ENCODE measurements around the gene PTPRR.

PTPRR gene

DNA sequence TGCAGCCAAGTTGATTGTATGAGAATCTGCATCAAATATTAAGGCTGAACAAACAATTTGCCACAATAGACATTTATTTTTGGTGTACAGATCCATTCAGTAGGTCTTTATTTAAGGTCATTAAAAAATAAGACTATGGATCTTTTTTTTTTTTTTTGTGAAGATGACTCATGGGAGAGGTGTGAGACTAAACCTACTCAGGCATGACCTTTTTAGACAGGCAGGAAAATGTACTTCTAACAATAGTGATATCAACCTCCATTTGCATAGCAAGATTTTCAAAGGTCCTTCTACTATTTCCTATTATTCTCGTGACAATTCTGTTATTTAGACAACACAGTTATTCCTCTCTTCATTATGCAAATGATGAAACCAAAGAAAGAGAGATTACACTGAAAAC lies 39.9 kb upstream of the PTPRR start:
- no peak for TF ChIP-seq CTCF (IDR thresholded peaks at IDR 0.05; ENCODE audit: control insufficient read depth, insufficient read depth, low read depth, low read length, missing control alignments)
- DNase-seq (ENCODE audit: low read depth), result no peak
- no peak overlapping the region for H3K4me3 ChIP-seq (ENCODE audit: control insufficient read depth, low read depth, low read length)

DNA sequence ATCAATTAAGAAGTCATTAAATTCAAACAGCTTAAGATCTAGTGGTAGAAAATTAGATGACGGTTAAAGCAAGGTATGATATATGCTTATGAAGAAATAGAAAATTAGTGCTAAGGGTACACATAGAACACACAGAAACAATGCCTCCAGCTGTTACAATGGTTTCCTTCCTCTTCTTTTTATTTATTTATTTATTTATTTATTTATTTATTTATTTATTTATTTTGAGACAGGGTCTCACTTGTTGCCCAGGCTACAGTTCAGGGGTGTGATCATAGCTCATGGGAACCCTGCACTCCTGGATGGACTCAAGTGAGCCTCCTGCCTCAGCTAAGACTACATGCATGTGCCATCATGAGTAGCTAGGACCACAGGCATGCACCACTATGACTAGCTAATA lies 34.9 kb upstream of the PTPRR start:
- DNase-seq (ENCODE audit: low read depth), result no peak
- no peak for TF ChIP-seq CTCF (IDR thresholded peaks at IDR 0.05; ENCODE audit: control insufficient read depth, insufficient read depth, low read depth, low read length, missing control alignments)
- no peak overlapping the region for H3K4me3 ChIP-seq (ENCODE audit: control insufficient read depth, low read depth, low read length)

DNA sequence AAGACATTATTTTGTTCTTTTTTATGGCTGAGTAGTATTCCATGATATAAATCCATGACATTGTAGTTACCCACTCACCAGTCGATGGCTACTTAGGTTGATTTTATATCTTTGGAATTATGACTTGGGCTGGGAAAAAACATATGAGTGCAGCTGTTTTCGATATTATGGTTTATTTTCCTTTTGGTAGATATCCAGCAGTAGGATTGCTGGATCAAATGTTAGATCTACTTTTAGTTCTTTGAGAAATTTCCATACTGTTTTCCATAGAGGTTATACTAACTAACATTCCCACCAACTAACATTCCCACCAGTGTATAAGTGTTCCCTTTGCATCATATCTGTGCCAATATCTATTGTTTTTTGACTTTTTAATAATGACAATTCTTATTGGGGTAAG lies 29.9 kb upstream of the PTPRR start:
- no peak for TF ChIP-seq CTCF (IDR thresholded peaks at IDR 0.05; ENCODE audit: control insufficient read depth, insufficient read depth, low read depth, low read length, missing control alignments)
- no peak for DNase-seq (ENCODE audit: low read depth)

DNA sequence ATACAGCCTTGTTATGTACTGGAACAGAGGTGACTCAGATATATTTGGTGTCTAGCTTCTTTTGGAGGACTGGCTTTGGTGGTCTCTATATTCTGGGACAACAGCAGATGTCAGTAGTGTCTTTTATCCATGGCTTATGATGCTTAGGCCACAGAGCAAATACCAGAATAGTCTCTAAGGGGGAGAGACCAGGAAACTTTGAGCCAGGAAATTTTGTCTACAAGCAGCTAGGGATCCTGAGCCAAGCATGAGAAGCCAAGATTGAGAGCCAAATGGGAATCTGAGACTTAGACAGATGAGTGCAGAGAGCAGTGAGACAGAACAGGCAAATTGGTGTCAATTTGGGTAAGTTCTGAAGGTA lies 28.4 kb upstream of the PTPRR start:
- no peak overlapping the region for H3K4me3 ChIP-seq (ENCODE audit: control insufficient read depth, low read depth, low read length)
- TF ChIP-seq CTCF (IDR thresholded peaks at IDR 0.05; ENCODE audit: control insufficient read depth, insufficient read depth, low read depth, low read length, missing control alignments), result no peak
- DNase-seq (ENCODE audit: low read depth), result no peak

More for the DNA sequence above, 29.9 kb upstream of the PTPRR start:
- no peak overlapping the region for H3K4me3 ChIP-seq (ENCODE audit: control insufficient read depth, low read depth, low read length)

DNA sequence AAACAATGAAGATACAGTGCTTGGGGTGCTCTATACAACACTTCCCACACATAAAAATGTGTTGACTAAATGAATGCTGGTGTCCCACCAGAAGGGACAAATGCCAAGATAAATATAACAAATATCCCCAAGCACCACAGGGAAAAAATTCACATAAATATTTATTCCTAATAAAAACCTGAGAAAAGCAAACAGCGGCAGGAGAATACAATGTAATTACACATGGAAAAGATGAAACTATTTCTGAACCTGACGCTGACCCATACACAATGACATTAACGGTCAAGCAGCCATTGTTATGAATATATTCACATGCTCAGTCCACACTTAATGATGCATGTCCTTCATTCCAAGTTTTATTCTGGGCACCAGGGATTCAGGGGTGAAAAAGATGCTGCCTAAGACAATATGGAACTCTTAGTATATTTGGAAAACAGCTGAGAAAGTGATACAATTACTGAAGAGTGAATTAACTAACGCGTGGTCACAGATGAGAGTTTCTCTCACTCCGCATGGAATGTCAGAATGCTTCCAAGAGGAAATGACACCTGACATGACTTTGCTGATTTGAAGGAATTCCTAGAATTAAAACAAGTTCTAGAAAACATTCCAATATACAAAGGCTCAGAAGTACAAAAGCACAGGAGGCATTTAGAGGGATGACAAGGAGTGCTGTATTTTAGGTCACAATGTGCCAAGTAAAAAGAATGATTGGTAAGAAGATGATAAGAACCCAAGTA lies 27.9 kb upstream of the PTPRR start:
- TF ChIP-seq CTCF (IDR thresholded peaks at IDR 0.05; ENCODE audit: control insufficient read depth, insufficient read depth, low read depth, low read length, missing control alignments), result no peak
- DNase-seq (ENCODE audit: low read depth), result no peak
- H3K4me3 ChIP-seq (ENCODE audit: control insufficient read depth, low read depth, low read length), result no peak overlapping the region

DNA sequence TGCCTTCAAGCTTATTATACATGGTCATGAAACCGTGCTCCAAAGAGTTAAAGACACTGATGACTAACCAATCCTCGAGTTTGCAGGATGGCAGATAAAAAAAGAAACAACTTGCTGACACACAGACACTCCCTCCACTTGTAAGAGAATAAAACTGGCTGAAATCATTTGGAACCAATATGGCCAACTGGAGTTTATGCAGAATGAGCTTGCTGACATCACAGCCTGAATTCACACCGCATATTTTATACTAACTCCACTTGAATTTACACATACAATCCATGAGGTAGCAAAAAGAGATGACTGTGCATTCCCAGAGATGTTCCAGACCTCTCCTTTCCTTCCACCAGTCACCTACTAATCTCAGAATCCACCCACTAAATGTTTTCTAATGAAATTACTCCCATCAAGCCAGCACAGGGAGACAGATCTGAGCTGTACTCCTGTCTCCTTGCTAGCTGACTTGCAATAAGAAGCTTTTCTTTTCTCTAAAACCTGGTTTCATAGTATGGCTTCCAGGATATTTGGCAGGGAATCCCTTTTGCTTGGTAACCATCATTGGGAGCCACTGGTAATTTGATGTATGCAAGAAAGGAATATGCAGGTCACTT lies 15.8 kb upstream of the PTPRR start:
- no peak overlapping the region for H3K4me3 ChIP-seq (ENCODE audit: control insufficient read depth, low read depth, low read length)
- TF ChIP-seq CTCF (IDR thresholded peaks at IDR 0.05; ENCODE audit: control insufficient read depth, insufficient read depth, low read depth, low read length, missing control alignments), result no peak
- DNase-seq (ENCODE audit: low read depth), result no peak

Data from AG09309 (cell line).